ENCODE results near the gene CEP350.
"Not testable (repeated sequence)": the region's sequence is repeated elsewhere in the genome, so short reads cannot be mapped to it uniquely, and the experiment has no call there.

Gene CEP350

DNA sequence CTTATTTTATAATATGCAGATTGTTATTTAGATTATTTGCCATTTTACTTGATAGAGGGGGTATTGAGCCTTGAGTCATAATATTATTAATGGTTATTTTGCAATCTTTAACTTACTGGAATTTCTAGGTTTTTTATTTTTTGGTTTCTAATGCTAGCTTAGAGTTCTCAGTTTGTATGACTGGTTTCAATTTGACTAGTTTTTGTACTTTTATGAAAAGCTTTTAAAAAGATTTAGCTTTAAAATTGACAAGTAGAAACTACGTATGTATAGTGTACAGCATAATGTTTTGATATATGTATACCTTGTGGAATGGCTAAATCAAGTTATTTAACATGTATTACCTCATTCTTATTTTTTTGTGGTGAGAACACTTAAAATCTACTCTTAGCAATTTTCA, 41.5 kb downstream of the CEP350 start:
- DNase-seq, result no peak

DNA sequence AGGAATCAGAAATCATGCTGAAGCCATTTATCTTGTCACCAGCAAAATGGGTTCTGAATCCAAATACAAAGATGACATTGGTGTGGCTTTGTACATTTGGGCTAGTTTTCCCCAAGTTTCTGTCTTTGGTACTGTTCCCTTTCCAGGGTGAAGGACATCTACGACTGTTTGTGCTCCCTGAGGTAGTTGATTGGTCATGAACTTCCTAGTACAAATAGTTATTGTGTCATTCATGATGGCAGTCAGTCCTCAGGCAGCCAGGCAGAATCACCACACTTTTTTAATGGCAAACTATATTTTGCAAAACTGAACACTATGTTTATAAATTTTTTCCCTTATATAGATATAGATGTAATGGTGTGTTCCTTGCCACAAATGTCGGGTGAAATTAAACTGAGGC, 46.0 kb downstream of the CEP350 start:
- DNase-seq, result no peak

DNA sequence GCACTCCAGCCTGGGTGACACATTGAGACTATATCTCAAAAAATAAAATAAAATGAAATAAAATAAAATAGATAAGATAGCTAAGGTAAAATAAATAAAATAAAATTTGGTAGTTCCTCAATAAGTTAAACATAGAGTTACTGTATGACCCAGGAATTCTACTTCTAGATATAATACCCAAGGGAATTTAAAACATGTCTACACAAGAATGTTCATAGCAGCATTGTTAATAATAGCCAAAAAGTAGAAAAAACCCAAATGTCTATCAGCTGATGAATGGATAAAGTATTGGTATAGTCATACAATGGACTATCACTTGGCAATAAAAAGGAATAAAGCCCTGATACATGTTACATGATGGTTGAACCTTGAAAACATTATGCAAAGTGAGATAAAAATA, 47.8 kb downstream of the CEP350 start:
- DNase-seq, result no peak

DNA sequence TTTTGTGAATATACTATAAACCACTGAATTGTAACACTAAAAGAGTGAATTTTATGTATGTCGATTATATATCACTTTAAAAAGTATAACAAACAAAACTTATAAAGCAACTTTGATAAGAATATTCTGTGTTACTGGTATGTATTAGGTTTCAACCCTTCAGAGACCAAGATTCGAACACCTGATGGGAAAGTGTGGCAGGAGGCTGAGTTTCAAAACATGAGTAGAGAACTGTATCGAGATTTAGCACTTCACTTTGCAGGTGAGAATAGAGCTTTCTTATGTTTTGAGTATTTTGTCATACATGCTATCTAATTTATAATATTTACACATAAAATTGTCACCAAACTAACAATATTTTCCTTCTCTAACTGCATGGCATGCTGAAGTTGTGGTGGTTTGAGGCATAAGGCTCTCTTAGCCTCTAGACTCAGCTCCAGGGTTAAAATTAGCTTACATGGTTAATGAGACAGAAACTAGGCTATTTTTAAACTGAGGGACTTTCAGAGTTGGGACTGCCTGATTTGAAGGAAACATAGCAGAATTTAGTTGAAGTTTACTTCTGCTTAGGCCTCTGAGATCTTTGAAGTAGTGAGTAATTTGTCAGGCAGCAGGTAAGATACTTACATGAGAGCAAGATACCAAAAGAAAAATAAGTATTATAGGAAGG, 48.6 kb downstream of the CEP350 start:
- DNase-seq, result no peak

DNA sequence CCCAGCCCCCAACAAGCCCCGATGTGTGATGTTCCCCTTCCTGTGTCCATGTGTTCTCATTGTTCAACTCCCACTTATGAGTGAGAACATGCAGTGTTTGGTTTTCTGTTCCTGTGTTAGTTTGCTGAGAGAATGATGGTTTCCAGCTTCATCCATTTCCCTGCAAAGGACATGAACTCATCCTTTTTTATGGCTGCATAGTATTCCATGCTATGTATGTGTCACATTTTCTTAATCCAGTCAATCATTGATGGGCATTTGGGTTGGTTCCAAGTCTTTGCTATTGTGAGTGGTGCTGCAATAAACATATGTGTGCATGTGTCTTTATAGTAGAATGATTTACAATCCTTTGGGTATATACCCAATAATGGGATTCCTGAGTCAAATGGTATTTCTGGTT, 52.2 kb downstream of the CEP350 start:
- DNase-seq, result not testable (repeated sequence)

DNA sequence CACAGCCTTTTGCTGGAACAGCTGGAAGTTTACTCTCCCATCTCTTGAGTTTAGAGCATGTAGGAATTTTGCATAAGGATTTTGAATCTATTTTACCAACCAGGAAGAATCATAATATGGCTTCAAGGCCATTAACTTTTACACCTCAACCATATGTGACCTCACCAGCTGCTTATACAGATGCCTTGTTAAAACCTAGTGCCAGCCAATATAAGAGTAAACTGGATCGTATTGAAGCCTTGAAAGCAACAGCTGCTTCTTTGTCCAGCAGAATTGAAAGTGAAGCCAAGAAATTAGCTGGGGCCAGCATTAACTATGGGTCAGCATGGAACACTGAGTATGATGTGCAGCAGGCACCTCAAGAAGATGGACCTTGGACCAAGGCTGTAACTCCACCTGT, 65.4 kb downstream of the CEP350 start:
- no peak for DNase-seq

DNA sequence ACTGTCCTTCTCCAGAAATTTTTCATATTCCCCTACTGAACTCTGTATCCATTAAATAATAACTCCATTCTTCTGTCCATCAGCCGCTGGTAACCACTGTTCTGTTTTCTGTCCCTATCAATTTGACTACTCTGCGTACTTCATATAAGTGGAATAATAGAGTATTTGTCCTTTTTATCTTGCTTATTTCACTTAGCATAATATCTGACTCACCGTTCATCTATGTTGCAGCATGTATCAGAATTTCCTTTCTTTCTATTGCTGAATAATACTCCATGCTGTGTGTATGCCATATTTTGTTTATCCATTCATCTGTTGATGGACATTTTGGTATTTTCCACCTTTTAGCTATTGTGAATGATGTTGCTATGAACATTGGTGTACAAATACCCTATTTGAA, 71.9 kb downstream of the CEP350 start:
- DNase-seq, result no peak

DNA sequence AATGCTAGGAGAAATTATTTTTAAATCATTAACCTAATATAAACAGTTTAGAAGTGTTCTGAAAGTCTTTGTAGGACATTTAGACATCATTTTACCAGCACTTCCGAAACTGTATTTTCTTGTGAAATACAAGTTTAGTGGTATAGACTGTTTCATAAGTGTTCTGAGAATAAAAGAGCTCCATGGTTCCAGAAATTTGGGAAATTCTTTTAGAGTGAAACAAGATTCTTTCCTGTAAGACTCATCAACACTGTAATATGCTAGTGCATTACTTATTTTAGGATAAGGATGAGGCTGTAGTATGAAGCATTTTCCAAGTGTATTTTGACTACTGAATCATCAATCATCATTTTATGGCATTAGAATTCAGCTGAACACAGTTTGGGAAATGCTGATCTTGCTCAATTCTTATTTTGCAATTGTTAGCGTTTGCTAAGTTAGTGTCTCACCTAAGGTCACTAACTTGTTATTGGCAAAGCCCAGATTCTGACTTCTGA, 73.4 kb downstream of the CEP350 start:
- no peak for DNase-seq

DNA sequence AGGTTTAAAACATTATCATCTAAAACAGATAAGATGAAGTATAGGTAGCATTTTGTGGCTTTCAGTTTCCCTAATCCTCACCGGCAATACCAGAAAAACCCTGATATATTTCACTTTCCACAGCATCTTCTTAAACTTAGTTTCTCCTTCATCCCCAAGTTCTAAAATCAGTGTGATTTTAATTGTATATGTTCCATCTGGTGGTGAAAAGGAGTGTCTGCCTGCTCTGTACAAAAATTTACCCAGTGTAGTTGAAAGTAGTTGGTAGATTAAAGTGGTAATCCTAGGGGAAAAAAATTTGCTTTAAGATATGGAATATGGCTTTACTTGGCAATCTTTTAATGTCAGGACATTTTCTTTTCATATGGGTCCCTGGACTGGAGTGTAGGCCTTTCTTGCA, 74.3 kb downstream of the CEP350 start:
- DNase-seq, result no peak

DNA sequence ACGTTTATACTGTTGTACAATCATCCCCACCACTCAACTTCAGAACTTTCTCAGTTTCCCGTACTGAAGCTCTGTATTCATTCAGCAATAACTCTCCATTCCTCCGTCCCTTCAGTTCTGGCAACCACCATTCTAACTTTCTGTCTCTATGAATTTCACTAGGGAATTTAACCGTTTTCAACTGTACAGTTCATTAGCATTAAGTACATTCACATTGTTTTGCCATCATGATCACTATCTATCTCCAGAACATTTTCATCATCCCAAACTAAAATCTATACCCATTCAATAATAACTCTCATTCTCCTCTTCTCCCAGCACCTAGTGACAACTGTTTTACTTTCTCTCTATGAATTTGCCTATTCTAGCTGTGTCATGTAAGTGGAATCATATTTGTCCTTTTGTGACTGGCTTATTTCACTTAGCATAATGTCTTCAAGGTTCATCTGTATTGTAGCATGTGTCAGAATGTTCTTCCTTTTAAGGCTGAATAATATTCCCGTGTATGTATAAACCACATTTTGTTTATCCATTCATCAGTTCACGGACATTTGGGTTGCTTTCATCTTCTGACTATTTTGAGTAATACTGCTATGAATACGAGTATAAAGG, 75.0 kb downstream of the CEP350 start:
- DNase-seq, result no peak

DNA sequence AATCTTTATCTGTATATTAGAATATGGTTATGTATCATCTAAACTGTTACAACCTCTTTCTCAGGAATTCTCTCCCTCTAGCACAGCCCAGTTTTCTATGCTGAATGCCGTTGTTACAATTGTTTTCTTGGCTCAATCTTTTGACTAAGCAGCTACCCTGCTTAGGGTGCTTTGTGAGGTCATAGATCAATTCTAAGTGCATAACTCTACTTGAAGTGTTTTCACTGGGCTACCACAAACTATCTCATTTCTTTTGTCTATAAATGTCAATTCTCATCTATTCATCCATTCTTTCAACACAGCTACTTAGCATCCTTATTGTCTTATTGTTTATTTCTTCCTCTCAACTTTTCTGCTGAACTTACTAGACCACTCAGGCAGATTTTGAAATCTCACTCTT, 77.1 kb downstream of the CEP350 start:
- DNase-seq, result no peak

DNA sequence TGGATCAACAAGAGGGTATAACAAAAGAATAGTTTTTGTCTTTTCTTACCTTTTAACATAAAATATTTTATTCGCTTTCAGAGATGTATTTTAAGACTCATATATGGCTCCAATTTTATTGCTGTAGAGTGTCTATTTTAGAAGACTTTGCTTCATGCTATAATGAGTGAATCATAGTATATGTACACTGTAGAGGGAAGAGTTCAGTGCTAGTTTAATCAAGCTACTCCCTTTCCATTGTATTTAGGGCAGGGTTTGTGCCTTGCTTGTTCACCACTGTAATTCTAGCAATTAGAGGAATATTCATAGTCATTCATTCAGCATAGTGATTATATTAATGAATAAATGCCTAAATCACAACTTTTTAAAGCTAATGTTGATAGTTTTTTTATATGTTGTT, 78.8 kb downstream of the CEP350 start:
- DNase-seq, result no peak

DNA sequence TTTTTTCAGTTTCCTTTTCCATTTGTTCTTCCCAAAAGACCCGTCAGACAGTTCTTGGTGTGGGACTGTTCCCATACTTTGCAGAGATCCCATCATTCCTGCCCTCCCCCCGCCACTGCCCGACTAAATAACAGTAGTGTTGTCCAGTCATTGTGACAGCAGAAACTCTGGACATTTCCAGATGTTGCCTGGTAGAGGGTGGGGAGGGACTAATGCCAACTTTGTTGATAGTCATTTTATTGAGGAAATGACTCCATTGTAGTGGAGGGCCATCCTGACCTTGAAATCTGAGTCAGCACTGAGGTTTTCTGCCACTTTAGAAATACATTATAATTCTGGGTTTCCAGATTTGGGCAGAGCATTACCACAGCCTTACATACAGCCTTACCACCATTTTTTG, 85.4 kb downstream of the CEP350 start:
- DNase-seq, result no peak

DNA sequence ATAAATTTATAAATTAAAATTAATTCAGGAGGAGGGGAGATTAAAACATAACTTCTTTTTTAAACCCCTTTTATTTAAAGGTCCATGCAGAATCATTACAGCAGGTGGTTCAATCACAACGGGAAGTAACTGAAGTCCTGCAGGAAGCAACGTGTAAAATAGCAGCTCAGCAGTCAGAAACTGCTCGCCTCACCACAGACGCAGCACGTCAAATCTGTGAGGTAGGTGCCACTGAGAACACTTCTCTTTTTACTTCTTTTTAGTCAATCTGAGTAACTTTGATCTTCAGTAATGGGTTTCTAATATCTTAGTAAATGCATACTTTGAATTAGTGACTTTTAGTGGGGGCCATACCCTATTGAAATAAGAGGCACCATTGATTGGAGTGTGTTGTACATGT, 87.0 kb downstream of the CEP350 start:
- DNase-seq, result no peak

DNA sequence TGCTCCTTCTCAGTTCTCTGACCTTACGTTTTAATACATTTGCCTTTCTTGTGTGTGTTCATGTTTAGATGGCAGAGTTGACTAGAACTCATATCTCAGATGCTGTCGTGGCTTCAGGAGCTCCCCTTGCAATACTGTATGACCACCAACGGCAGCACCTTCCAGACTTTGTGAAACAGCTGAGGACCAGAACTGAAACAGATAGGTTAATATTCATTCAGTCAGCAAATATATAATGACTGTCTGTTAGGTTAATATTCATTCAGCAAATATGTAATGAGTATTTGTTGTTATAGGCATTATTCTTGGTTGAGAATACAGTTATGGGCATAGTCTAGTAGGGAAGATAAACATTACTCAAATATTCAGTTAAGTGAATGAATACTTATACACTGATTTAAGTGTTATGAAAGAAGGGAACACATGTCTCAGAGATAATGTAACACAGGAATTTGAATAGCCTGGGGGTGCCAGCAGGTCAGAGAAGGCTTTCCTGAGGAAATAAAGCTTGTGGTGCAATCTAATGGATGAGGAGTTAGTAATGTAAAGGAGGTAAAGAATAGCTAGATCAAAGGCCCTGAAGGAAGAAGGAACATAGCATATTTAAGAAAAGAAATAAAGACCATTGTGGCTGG, 88.5 kb downstream of the CEP350 start:
- no peak for DNase-seq

DNA sequence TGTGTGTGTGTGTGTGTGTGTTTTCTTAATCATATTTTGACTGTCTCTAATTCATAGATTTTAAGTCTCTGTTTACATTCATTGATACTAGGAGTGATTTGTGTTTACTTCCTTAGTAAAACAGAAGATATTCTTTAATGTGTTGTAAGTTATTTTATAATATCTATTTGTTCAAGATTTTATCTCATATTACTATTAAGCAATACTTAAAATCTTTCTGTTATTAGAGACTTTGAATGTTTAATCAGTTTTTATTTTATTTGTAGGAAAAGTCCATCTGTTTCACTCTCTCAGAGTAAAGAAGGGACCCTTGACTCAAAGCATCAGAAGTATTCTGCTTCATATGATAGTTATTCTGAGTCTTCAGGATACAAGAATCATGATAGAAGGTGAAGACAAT, 89.2 kb downstream of the CEP350 start:
- DNase-seq, result no peak

DNA sequence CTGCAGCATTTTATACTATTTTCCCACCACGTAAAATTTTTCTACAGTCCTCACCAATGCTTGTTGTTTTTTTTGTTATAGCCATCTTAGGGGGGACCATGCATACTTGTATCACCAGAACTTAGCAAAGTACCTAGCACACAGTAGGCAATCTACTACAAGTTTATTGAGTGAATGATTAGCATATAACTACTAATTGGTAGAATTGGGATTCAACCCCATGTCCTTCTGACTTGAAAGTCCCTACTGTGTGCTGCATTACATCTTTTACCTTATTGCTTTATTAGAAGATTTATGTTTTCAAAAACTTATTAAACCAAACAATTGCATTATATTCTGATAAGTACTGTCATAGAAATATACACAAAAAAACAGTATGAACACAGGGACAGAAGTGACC, 92.1 kb downstream of the CEP350 start:
- DNase-seq, result no peak

DNA sequence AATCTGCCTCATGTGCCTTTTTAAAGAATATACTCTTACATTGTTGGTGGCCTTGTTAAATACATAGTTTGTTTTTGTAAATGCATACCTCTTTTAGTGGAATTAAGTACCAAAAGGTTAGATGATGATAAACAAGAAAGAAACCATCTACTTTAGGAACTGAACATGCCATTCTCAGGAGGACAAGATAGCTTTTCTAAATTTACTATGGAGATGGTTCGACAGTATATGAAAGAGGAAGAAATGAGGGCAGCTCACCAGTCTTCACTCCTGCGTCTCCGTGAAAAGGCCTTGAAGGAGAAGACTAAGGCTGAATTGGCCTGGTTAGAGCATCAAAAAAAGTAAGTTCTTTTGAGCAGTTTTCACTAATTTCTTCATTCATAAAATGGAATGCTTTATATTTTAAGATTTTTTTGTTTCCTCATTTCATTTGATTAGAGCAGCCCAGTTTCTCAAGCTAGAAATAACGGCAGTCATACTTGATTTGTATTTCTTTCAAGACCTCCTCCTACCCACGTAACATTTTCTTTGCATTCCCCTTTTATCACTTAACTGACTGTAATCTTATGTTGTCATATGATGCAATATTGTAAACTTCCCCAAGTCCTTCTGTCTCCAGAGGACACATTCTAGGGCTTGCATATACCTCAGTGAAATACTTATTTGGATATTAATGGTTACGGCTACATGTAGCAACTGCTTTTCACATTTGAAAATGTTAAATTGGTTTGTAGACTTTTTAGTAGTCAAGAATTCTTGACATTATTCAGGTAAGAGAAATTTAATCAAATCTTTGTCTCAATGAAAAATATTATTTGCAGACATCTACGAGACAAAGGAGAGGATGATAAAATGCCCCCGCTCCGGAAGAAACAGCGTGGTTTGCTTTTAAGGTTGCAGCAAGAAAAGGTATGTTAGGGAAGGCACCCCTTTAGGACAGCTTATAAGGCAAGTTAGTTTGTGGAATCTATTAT, 99.3 kb downstream of the CEP350 start:
- no peak for DNase-seq

DNA sequence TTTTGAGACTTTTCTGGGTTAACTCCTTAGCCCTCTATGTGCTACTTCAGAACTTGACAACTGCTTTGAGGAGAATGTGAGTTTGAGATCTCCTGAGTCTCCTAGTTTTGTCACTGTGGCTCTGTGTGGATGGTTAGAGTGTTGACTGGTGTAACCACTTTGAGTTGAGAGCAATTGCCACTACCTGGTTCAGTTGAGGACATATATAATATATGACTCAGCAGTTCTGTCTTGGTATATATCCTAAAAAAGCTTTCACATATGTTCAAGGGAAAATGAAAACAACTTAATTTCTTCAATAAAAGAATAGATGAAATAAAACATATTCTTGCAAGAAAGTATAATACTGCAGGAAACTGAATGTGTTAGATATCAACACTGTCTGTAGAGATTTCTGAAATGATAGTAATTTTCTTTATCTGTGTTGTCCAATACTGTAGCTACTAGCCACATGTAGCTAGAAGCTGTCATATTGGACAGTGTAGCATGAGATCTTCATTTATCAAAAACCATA, 103.3 kb downstream of the CEP350 start:
- DNase-seq, result no peak

DNA sequence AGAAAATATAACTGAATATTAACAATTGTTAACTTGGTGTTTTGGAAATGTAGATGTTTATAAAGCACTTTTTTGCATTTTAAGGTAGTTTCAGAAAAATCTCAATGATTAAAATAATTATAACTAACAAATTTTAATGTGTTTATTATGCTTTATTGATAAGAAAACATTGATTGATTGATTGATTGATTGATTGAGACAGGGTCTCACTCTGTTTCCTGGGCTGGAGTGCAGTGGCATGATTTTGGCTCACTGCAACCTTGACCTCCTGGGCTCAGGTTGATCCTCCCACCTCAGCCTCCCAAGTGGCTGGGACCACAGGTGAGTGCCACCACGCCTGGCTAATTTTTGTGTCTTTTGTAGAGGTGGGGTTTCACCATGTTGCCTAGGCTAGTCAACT, 106.4 kb downstream of the CEP350 start:
- DNase-seq, result no peak

DNA sequence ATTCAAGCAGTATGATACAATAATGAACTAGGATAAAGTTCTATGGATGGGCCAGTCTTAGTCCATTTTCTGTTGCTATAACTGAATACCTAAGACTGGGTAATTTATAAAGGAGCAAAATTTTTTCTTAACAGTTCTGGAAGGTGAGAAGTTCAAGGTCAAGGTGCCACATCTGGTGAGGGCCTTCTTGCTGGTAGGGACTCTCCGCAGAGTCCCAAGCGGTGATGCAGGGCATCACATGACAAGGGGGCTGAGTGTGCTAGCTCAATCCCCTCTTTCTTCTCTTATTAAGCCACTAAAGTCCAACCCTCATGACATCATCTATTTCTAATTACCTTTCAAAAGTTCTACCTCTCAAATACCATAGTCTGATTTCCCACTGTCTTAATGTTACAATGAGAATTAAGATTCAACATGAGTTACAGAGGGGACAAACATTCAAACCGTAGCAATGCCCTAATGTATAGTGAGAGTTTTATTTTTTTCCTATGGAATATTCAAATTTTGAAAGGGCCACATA, 107.9 kb downstream of the CEP350 start:
- no peak for DNase-seq

DNA sequence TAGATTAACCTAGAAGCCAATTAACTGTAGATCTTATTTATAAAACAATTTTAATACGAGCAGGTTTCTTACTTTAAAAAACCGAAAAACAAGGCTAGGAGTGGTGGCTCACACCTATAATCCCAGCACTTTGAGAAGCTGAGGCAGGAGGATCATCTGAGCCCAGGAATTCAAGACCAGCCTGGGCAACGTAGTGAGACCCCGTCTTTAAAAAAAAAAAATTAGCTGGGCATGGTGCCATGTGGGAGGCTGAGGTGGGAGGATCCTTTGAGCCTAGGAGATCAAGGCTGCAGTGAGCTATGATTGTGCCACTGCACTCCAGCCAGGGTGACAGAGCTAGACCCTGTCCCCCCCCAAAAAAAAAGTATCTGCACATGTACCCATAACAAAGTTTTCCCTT, 110.8 kb downstream of the CEP350 start:
- no peak for DNase-seq

DNA sequence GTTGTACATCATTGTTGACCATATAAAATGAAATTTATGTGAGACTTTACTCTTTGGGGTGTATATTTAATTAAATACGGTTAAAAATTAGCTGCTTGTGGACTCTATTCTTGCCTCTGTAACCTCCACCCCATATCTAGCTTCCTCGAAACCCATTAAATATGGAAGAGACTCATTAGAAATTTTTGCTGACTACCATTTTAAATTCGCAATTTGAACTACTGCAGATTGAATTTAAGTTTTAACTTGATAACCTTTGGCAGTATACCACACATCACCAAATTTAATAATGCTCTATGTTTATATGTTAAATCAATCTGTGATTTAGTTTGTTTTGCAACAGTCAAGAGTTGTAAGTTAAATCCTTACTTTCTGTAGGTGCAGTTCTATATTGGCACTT, 111.5 kb downstream of the CEP350 start:
- DNase-seq, result no peak
